ENCODE measurements around the gene C1orf21. TPM values are rescaled to one million over a fixed set of nuclear protein-coding genes. Genes with fewer than 3 reads are reported as not detected.

The C1orf21 gene
- polyA plus RNA-seq, 1 of the 3 experiments (the other 2 are of a cell fraction), result 4.8 TPM

- TF ChIP-seq CHD2 (IDR thresholded peaks at IDR 0.05; ENCODE audit: low read length, partially characterized antibody) (no peak), ELF1 (IDR thresholded peaks at IDR 0.05) (no peak), FOSL2 (IDR thresholded peaks at IDR 0.05; ENCODE audit: borderline replicate concordance, low read depth) (no peak), CTCF (IDR thresholded peaks at IDR 0.05) (no peak), IRF3 (IDR thresholded peaks at IDR 0.05; ENCODE audit: low read depth, low read length) (no peak), RFX5 (IDR thresholded peaks at IDR 0.05; ENCODE audit: low read length) (no peak), FOXM1 (IDR thresholded peaks at IDR 0.05; ENCODE audit: low read depth) (no peak), YY1 (IDR thresholded peaks at IDR 0.05; ENCODE audit: low read depth) (no peak), RAD21 (IDR thresholded peaks at IDR 0.05; ENCODE audit: low read length) (no peak), MAX (IDR thresholded peaks at IDR 0.05; ENCODE audit: low read depth) (no peak)
Observed at GRCh38 chr1:184447651-184448185, 60.9 kb downstream of the C1orf21 start (continued).

- 91% methylated on average over 4 of the region's 4 CpGs for WGBS (ENCODE audit: low lambda C conversion rate)
- Histone ChIP-seq H3K36me3 (replicated peaks in 1 of 2; ENCODE audit: control insufficient read depth in 1 of 2, insufficient read depth in 2 of 2, low read length in 1 of 2) (no peaks in the 10 kb centered on the region), H3K4me1 (ENCODE audit: control insufficient read depth in 1 of 2, insufficient read depth in 2 of 2, low read depth in 1 of 2, low read length in 1 of 2) (no peaks in the 10 kb centered on the region; a peak in 1 of 4 replicates), H4K20me1 (ENCODE audit: insufficient read depth) (no peaks in the 10 kb centered on the region), H3F3A (replicated peaks; ENCODE audit: insufficient read depth) (no peaks in the 10 kb centered on the region), H3K4me2 (no peak overlapping the region), H2AFZ (ENCODE audit: low read depth) (no peak overlapping the region), H3K9me3 (no peaks in the 10 kb centered on the region), H3K9ac (no peak overlapping the region), H3K27me3 (ENCODE audit: insufficient read depth) (no peaks in the 10 kb centered on the region), H3K4me3 (ENCODE audit: low read depth in 2 of 2, low read length in 1 of 2) (no peak overlapping the region), H3K9me2 (no peaks in the 10 kb centered on the region), H3K27ac (ENCODE audit: low read depth in 2 of 2, low read length in 1 of 2) (no peak overlapping the region), H3K79me2 (ENCODE audit: insufficient read depth) (no peaks in the 10 kb centered on the region; the same call in 1 of the 2 replicates)
- TF ChIP-seq POLR2AphosphoS5 (IDR thresholded peaks at IDR 0.05; ENCODE audit: low read depth, low read length) (no peak), RAD21 (IDR thresholded peaks at IDR 0.05; ENCODE audit: low read length) (no peak), USF1 (IDR thresholded peaks at IDR 0.05; ENCODE audit: borderline replicate concordance, low read depth) (no peak), PBX3 (IDR thresholded peaks at IDR 0.05) (no peak), FOXJ3 (CRISPR knock-in tag; IDR thresholded peaks at IDR 0.05) (no peak)
- ChIA-PET CTCF (no interaction called here), POLR2A (no interaction called here)
- DNase-seq, result no peak
Observed at GRCh38 chr1:184449916-184450315, 63.1 kb downstream of the C1orf21 start.

Data from SK-N-SH (cell line).